Activated T-cell treated with anti-CD3 and anti-CD28 coated beads, Interleukin-2, amount 50 U/mL, for 48 hours (primary cell): ENCODE results near the gene ARRDC5.
"Not testable (repeated sequence)": the region's sequence is repeated elsewhere in the genome, so short reads cannot be mapped to it uniquely, and the experiment has no call there.

Experiments used
- DNase-seq, 2 experiments: peaks; one replicate each; pipeline ENCODE4 v3.0.0-alpha.2; 2020

Gene ARRDC5

DNA sequence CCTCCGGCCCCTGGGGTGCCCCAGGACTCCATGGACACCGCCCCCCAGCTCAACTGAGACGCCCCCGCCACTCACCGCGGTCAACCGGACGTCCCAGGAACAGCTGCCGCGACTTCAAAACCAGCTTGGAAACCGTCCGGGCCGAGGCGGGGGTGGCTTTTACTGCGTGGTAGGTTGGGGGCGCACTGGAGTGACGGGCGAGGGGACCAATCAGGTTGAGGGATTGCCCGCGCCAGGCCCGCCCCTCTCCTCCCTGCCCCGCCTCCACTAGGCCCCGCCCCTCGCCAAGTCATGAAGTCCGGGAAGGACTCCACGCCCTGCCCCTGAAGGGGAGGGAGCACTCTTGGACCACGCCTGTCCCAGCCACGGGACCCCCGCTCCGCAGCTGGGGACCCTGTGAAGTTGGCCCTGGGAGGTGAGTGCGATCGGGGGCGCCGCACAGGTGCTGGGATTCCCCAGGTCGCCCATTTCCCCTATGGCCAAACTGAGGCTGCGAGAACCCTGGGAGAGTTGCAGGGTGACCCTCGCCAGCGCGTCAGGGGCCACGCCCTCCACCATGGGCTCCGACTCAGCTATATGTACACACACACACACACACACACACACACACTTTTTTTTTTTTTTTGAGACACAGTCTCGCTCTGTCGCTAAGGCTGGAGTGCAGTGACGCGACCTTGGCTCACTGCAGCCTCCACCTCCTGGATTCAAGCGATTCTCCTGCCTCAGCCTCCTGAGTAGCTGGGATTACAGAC lies 35.0 kb downstream of the ARRDC5 start, which contains the start of gene PLIN3:
Gene PLIN3, minus strand, starts transcription at position 134 of the 752 bp plus-strand sequence. CDS start 6,273 bp downstream, outside the sequence.
- DNase-seq = peak; percentile 98

GRCh38 chr19:4866595-4867424 lies 35.9 kb downstream of the ARRDC5 start:
- DNase-seq = peak; percentile 62 to 67

GRCh38 chr19:4861147-4861546 lies 41.5 kb downstream of the ARRDC5 start:
- no peak for DNase-seq

GRCh38 chr19:4859697-4860096 lies 43.0 kb downstream of the ARRDC5 start:
- no peak for DNase-seq

GRCh38 chr19:4856468-4856867 lies 46.2 kb downstream of the ARRDC5 start:
- not testable (repeated sequence) for DNase-seq

GRCh38 chr19:4853506-4853905 lies 49.2 kb downstream of the ARRDC5 start:
- not testable (repeated sequence) for DNase-seq

GRCh38 chr19:4852484-4852883 lies 50.2 kb downstream of the ARRDC5 start:
- no peak for DNase-seq

DNA sequence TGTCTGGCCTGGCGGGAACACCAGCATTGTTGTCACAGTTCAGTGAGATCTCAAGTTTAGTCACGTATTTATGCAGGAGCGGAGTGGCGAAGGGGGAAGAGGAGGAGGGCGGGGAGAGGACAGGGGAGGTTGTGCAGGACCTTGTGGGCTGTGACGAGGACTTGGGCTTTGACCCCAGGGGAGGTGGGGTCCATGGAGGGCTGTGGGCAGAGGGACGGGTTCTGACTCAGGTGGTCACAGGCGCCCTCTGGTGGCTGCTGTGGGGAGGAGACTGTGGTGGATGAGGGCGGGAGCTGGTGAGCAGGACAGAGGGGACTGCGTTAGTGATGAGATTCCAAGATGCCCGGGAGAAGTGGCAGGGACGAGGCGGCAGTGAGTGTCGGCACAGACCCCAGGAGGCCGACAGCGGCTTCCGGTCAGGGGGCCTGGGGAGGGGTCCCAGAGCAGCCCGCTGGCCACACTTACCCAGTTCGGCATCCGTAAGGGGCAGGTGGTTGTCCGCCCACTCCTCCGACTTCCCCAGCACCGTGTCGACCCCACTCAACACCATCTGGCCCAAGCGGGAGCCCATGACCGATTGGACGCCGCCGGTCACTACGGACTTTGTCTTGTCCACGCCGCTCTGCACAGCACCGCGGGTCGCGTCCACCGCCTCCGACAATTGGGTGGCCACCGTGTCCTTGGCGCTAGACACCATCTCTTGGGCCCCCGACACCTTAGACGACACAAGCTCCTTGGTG lies 51.0 kb downstream of the ARRDC5 start:
- peak; percentile 86 to 87 for DNase-seq

DNA sequence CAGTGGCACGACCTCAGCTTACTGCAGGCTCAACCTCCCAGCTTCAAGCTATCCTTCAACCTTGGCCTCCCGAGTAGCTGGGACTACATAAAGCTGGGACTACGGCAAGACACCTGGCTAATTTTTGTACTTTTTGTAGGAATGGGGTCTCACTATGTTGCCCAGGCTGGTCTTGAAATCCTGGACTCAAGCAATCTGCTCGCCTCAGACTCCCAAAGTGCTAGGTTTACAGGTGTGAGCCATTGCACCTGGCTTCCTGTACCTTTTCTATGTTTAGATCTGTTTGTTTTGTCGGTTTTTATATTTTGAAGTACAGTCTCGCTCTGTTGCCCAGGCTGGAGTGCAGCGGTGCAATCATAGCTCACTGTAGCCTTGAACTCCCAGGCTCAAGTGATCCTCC lies 53.7 kb downstream of the ARRDC5 start:
- no peak for DNase-seq

GRCh38 chr19:4847190-4847973 lies 55.3 kb downstream of the ARRDC5 start:
- no peak for DNase-seq

- DNase-seq = not testable (repeated sequence)
Observed at GRCh38 chr19:4845975-4846374, 56.7 kb downstream of the ARRDC5 start.

GRCh38 chr19:4844348-4845179 lies 58.1 kb downstream of the ARRDC5 start:
- no peak for DNase-seq

DNA sequence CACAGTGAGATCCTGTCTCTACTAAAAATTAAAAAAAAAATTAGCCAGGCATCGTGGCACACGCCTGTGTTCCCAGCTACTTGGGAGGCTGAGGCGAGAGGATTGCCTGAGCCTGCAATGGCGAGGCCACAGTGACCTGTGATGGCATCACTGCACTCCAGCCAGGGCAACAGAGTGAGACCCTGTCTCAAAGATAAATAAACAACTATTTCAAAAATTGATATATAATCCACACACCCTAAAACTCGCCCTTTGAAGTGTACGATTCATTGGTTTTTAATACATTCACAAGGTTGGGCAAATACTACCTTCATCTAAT lies 59.1 kb downstream of the ARRDC5 start:
- no peak for DNase-seq
